ENCODE results near the gene IKZF1.

DNA sequence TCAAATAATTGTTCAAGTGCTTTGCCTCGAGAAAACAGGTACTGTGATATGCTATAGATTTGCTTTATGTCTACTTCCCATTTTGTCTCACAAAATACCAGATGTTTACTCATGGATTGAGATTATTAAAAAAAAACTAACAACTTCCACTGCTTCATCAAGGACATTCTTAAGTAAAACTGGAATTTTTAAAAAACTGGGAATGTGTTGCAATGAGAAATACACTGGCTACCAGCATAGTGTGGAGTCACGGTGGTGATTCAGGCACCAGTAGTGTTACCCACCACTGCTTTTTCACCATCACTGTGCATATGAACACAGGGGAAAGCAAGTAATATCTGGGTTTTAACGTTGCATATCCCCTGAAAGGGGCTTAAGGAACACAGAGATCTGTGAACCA is 124.4 kb downstream of the IKZF1 start:
- TF ChIP-seq GABPA (IDR thresholded peaks at IDR 0.05; ENCODE audit: low read depth): no peak
- TF ChIP-seq CTCF (IDR thresholded peaks at IDR 0.05; ENCODE audit: insufficient read depth, low read length): no peak
- no peak for TF ChIP-seq POLR2AphosphoS5 (IDR thresholded peaks at IDR 0.05; ENCODE audit: low read depth)
- TF ChIP-seq REST (IDR thresholded peaks at IDR 0.05; ENCODE audit: insufficient replicate concordance, low read depth): no peak
